ENCODE measurements around the gene SPN.
"Not testable (repeated sequence)": the region's sequence is repeated elsewhere in the genome, so short reads cannot be mapped to it uniquely, and the experiment has no call there.

Gene SPN

DNA sequence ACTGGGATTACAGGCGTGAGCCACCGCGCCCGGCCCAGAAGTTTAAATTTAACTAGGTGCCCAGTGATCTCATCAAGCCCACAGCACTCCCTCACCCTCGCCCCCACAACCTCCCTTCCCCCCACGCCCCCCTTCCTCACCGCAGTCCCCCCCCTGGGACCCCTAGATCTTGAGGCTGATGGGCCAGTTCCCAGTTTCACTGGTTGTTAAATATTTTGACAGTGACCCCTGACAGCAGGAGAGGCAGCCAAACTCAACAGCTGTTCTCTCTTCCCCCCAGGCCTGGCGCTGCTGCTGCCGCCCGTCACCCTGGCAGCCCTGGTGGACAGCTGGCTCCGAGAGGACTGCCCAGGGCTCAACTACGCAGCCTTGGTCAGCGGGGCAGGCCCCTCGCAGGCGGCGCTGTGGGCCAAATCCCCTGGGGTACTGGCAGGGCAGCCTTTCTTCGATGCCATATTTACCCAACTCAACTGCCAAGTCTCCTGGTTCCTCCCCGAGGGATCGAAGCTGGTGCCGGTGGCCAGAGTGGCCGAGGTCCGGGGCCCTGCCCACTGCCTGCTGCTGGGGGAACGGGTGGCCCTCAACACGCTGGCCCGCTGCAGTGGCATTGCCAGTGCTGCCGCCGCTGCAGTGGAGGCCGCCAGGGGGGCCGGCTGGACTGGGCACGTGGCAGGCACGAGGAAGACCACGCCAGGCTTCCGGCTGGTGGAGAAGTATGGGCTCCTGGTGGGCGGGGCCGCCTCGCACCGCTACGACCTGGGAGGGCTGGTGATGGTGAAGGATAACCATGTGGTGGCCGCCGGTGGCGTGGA lies 31.5 kb downstream of the SPN start:
- DNase-seq (ENCODE audit: low read depth): peak; percentile 71
- H3K4me3 ChIP-seq (ENCODE audit: low read depth, low read length): no peak overlapping the region
- no peak for TF ChIP-seq MYC (IDR thresholded peaks at IDR 0.05; ENCODE audit: low read depth, low read length)

DNA sequence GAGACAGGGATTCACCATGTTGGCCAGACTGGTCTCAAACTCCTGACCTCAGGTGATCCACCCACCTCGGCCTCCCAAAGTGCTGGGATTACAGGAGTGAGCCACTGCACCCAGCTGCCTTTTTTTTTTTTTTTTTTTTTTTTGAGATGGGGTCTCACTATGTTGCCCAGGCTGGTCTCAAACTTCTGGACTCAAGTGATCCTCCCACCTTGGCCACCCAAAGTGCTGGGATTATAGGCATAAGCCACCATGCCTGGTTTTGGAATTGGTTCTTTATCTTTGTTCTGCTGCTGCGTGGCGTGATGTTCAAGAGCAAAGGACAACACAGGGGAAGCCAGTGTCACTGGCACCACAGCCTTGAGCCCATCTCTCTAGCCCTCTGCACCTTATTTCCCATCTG lies 32.6 kb downstream of the SPN start:
- H3K4me3 ChIP-seq (ENCODE audit: low read depth, low read length); DNase-seq (ENCODE audit: low read depth): not testable (repeated sequence)

- no peak for DNase-seq (ENCODE audit: low read depth)
- no peak overlapping the region for H3K4me3 ChIP-seq (ENCODE audit: low read depth, low read length)
- TF ChIP-seq MAX (IDR thresholded peaks at IDR 0.05; ENCODE audit: low read depth, low read length): no peak
These were observed 33.9 kb downstream of the SPN start for GRCh38 chr16:29696881-29697331.

- DNase-seq (ENCODE audit: low read depth): no peak
- no peak overlapping the region for H3K4me3 ChIP-seq (ENCODE audit: low read depth, low read length)
- no peak for TF ChIP-seq MAX (IDR thresholded peaks at IDR 0.05; ENCODE audit: low read depth, low read length)
- TF ChIP-seq POLR2A (IDR thresholded peaks at IDR 0.05; ENCODE audit: extremely low read depth, insufficient read length): no peak
- TF ChIP-seq MYC (IDR thresholded peaks at IDR 0.05; ENCODE audit: low read depth, low read length): no peak
- TF ChIP-seq CTCF (IDR thresholded peaks at IDR 0.05; ENCODE audit: low read depth, low read length): no peak
These were observed 34.3 kb downstream of the SPN start for GRCh38 chr16:29697391-29697790.

DNA sequence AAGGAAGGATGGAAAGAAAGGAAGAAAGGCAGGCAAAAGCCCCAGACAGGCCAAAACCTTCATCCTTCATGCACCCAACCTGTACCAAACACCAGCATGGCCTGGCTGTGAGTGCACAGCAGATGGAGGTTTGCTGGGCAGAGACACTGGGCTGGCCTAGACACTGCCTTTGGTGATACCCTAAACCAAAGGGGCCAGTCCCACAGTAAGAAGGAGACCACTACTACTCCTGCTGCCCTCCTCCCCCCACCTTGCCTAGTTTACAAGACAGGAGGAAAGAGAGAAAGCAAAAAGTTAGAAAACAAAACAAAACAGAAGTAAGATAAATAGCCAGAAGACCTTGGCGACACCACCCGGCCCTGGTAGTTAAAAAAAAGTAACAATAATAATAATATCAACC lies 35.0 kb downstream of the SPN start:
- no peak for TF ChIP-seq CTCF (IDR thresholded peaks at IDR 0.05; ENCODE audit: low read depth, low read length)
- no peak for TF ChIP-seq POLR2A (IDR thresholded peaks at IDR 0.05; ENCODE audit: extremely low read depth, insufficient read length)
- no peak for TF ChIP-seq MAX (IDR thresholded peaks at IDR 0.05; ENCODE audit: low read depth, low read length)
- no peak for TF ChIP-seq MYC (IDR thresholded peaks at IDR 0.05; ENCODE audit: low read depth, low read length)
- DNase-seq (ENCODE audit: low read depth): no peak

DNA sequence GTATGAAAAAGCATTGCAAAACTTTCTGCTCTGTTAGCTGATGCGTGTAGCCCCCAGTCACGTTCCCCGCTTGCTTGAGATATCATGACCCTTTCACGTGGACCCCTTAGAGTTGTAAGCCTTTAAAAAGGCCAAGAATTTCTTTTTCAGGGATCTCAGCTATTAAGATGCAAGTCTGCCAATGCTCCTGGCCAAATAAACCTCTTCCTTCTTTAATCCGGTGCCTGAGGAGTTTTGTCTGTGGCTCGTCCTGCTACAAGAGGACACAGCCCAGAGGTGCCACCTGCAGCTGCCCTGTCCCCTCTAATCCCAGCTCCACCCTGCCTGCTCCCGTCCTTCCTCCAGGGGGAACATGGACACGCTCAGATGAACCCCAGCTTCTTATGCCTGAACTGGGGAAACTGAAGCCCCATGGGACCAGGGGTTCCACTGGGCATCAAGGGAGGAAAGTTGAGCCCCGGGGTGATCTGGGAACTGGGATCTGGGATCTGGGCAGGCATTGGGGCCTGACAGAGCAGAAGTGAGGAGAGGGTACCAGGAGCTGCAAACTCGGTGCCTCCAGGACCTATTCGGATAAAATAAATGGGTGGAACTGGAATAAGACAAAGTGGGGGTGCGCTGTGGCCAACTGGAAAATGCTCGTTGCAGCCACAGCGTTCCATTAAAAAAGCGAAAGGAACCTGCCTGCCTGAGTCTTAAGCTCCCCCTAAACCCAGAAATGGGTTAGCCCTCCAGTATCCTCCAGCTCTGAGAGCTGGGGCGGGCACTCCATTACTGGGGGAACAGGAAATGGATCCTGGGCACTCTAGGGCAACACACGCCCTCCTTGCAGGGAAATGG lies 35.7 kb downstream of the SPN start:
- DNase-seq (ENCODE audit: low read depth): no peak
- no peak overlapping the region for H3K4me3 ChIP-seq (ENCODE audit: low read depth, low read length)
- TF ChIP-seq MAX (IDR thresholded peaks at IDR 0.05; ENCODE audit: low read depth, low read length): no peak
- no peak for TF ChIP-seq MYC (IDR thresholded peaks at IDR 0.05; ENCODE audit: low read depth, low read length)
- TF ChIP-seq CTCF (IDR thresholded peaks at IDR 0.05; ENCODE audit: low read depth, low read length): no peak
- no peak for TF ChIP-seq POLR2A (IDR thresholded peaks at IDR 0.05; ENCODE audit: extremely low read depth, insufficient read length)

More for the DNA sequence above, 35.0 kb downstream of the SPN start:
- H3K4me3 ChIP-seq (ENCODE audit: low read depth, low read length): no peak overlapping the region

DNA sequence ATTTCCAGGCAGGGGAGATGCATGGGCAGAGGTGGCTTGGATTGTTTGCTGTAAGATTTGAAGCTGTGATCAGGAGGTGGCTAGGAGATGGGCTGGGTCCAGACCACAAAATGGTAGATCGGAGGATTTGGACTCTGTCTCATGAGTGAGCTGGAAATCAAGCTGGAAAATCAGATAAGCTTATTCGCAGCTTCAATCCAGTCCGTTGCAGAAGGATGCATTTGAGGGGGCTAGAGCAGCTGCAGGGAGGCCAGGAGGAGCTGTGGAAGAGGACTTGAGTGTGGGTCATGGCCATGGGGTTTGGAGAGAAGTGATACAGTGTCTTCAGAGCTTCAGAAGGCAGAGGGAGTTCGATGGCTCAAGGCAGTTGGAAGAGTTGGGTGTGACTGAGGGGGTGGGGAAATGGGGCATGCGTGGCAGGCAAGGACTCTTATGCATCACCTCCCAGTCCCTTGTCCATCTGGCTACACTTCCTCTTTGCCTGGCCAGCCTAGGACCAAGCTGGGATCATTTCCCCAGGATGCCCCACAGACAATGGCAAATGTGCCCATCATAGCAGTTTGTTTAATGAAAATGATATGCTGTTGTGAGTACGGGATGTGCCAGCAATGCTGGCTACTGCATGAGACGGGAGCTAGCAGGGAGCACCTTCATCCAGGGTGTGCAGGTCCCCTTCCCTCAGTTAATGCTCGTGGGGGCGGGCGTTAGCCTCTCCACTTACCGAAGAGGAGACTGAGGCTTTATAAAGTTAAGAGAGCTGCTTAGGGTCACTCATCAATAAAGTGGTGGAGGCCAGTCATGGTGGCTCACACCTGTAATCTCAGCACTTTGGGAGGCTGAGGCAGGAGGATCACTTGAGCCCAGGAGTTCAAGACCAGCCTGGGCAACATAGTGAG lies 36.5 kb downstream of the SPN start:
- DNase-seq (ENCODE audit: low read depth): peak; percentile 31

More for the DNA sequence above, 36.5 kb downstream of the SPN start:
- no peak for TF ChIP-seq MYC (IDR thresholded peaks at IDR 0.05; ENCODE audit: low read depth, low read length)
- TF ChIP-seq CTCF (IDR thresholded peaks at IDR 0.05; ENCODE audit: low read depth, low read length): no peak
- TF ChIP-seq POLR2A (IDR thresholded peaks at IDR 0.05; ENCODE audit: extremely low read depth, insufficient read length): no peak
- no peak for TF ChIP-seq MAX (IDR thresholded peaks at IDR 0.05; ENCODE audit: low read depth, low read length)
- H3K4me3 ChIP-seq (ENCODE audit: low read depth, low read length): no peak overlapping the region

Measured in NB4 (cell line).